ENCODE measurements around the gene SEPTIN11.

The SEPTIN11 gene

DNA sequence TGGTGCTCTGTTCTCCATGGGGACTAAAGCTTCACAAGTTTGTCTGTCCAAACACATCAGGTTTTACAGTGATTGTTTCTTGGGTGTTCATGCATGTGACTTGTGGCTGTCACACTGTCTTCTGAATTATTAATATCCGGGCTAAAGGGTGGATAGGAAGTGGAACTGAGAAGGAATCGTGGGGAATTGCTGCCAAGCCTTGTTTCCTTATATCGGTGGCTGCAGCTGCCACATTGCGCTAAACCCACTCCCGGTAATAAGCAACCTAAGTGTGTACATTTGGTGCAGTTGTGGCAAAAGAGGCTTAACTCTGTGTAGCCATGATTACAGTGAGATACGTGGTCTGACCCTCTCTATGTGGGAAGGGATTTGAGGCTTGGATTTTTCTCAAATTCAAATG, 30.7 kb downstream of the SEPTIN11 start:
- H3K4me1 ChIP-seq (ENCODE audit: control insufficient read depth, insufficient read depth, low read length, poor library complexity, severe bottlenecking): peaks cover 90% of the 10 kb centered on the region
- no peak overlapping the region for H3K4me3 ChIP-seq (ENCODE audit: extremely low read depth, insufficient read depth, low read length, poor library complexity, severe bottlenecking)
- H3K27ac ChIP-seq (ENCODE audit: low read depth, low read length, severe bottlenecking): no peak overlapping the region
- H3K36me3 ChIP-seq (ENCODE audit: control insufficient read depth, insufficient read depth, low read length): peaks cover 49% of the 10 kb centered on the region
- WGBS, 2 experiments (ENCODE audit: insufficient coverage in 2 of 2): 87 to 96% methylated on average over 4 to 5 of the region's 6 CpGs
- H3K9me3 ChIP-seq (ENCODE audit: control insufficient read depth, low read length): no peaks in the 10 kb centered on the region

DNA sequence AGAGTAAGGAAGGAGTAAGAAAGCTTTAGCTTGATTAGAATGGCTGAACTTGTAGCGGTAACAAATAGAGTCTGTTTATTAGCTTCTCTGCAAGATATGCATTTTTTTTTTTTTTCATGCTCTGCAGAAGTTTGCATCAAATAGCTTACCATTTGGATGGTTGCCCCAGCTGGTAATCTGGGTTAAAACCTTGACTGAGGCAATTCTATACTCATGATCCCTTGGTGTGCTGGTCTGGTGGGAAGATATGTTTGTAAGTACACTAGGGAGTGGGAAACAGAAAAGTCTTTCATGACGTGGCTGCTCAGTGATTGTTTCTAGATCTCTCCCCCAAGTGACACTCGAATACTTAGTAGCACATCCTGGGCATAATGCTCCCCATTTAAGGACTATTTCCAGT, 32.1 kb downstream of the SEPTIN11 start:
- Histone ChIP-seq H3K9me3 (ENCODE audit: control insufficient read depth, low read length) (no peaks in the 10 kb centered on the region), H3K4me1 (ENCODE audit: control insufficient read depth, insufficient read depth, low read length, poor library complexity, severe bottlenecking) (peaks cover 95% of the 10 kb centered on the region), H3K4me3 (ENCODE audit: extremely low read depth, insufficient read depth, low read length, poor library complexity, severe bottlenecking) (no peak overlapping the region), H3K36me3 (ENCODE audit: control insufficient read depth, insufficient read depth, low read length) (peaks cover 37% of the 10 kb centered on the region), H3K27ac (ENCODE audit: low read depth, low read length, severe bottlenecking) (peak overlapping the region; percentile 36)
- 90 to 93% methylated on average over 2 to 3 of the region's 3 CpGs for WGBS, 2 experiments (ENCODE audit: insufficient coverage in 2 of 2)

DNA sequence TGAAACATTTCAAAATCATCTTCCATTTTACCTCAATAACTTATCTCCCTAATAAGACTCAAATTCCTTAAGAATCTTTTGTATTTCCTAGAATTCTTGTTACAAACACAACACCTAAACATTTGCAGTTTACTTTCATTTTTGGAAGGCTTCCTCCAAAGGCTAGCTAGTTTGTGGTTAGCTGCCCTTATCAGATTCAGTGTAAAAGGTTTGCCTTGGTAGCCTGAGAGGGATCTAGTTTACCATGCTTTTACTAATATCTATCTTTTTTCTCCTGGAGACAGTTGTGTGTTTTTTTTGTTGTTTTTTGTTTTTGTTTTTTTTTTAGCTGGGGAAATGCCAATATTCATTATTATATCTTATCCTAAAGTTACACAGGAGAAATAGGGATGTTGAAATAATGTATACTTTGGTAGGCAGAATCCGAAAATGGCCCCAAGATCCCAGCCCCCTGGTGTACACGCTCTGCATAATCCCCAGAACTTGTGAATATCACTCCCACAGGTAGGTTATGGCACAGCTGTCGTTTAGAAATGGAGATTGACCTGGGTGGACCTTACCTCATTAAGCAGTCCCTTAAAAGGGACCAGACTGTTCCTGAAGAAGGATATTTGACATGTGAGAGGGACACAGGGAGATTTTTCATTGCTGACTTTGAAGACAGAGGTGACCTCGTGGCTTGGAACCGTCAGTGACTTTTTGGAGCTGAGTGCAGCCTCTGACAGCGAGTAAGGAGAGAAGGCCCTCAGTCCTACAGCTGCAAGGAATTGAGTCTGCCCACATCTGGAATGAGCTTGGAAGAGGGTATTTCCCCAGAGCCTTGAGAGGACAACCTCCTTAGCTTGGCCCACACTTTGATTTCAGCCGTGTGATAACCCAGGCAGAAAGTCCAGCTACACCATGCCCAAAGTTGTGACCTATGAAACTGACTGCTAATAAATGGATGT, 33.4 kb downstream of the SEPTIN11 start:
- WGBS, 2 experiments (ENCODE audit: insufficient coverage in 2 of 2): 90 to 100% methylated on average over 3 to 4 of the region's 7 CpGs
- Histone ChIP-seq H3K9me3 (ENCODE audit: control insufficient read depth, low read length) (no peaks in the 10 kb centered on the region), H3K27ac (ENCODE audit: low read depth, low read length, severe bottlenecking) (peak overlapping the region; percentile 55), H3K36me3 (ENCODE audit: control insufficient read depth, insufficient read depth, low read length) (peaks cover 43% of the 10 kb centered on the region), H3K4me3 (ENCODE audit: extremely low read depth, insufficient read depth, low read length, poor library complexity, severe bottlenecking) (no peak overlapping the region), H3K4me1 (ENCODE audit: control insufficient read depth, insufficient read depth, low read length, poor library complexity, severe bottlenecking) (peaks cover 87% of the 10 kb centered on the region)

DNA sequence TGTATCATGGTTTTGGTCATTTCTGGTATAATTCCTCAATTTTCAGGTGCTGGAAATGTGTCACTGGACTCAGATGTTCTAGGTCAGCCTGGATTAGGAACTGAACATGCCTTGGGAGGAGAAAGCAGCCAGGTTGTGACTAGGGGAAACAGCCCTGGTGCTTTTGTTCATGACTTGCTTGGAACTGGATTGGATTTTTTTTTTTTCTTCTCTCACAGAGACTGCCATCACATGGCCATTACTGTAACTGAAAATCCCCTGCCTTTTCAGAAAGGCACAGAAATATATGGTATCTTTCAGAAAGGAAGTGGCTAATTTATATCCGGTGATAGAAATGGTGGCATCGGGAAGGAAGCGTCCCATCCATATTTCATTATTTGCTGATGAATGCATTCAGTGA, 34.6 kb downstream of the SEPTIN11 start:
- Histone ChIP-seq H3K36me3 (ENCODE audit: control insufficient read depth, insufficient read depth, low read length) (peaks cover 46% of the 10 kb centered on the region), H3K9me3 (ENCODE audit: control insufficient read depth, low read length) (no peaks in the 10 kb centered on the region), H3K4me1 (ENCODE audit: control insufficient read depth, insufficient read depth, low read length, poor library complexity, severe bottlenecking) (peaks cover 75% of the 10 kb centered on the region), H3K27ac (ENCODE audit: low read depth, low read length, severe bottlenecking) (peak overlapping the region; percentile 94), H3K4me3 (ENCODE audit: extremely low read depth, insufficient read depth, low read length, poor library complexity, severe bottlenecking) (no peak overlapping the region)
- no CpG with 5 or more reads among the region's 3 CpGs for WGBS, 2 experiments (ENCODE audit: insufficient coverage in 2 of 2)

DNA sequence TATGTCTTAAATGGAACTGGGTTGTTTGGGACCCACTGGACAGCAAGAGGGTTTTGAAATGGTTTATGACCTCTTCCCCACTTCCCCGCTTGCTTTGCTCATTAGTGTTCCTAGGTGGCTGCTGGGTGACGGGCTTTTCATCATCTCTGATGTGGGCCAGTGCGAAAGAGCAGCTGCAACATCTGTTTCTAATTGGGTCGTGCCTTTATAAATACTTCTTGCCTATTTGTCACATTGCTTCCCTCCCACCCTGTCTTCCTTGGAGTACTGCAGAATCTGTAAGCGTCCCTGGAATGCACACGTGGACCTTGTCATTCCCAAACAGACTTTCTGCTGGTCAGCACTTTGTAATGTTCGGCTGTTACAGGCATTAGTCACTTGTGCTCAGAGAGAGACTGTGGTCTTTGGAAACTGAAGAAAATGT, 35.2 kb downstream of the SEPTIN11 start:
- no peaks in the 10 kb centered on the region for H3K9me3 ChIP-seq (ENCODE audit: control insufficient read depth, low read length)
- peaks cover 49% of the 10 kb centered on the region for H3K36me3 ChIP-seq (ENCODE audit: control insufficient read depth, insufficient read depth, low read length)
- no peak overlapping the region for H3K4me3 ChIP-seq (ENCODE audit: extremely low read depth, insufficient read depth, low read length, poor library complexity, severe bottlenecking)
- peaks cover 69% of the 10 kb centered on the region for H3K4me1 ChIP-seq (ENCODE audit: control insufficient read depth, insufficient read depth, low read length, poor library complexity, severe bottlenecking)
- H3K27ac ChIP-seq (ENCODE audit: low read depth, low read length, severe bottlenecking): peak overlapping the region; percentile 94
- WGBS, 2 experiments (ENCODE audit: insufficient coverage in 2 of 2): 45 to 68% methylated on average over 2 to 6 of the region's 7 CpGs

DNA sequence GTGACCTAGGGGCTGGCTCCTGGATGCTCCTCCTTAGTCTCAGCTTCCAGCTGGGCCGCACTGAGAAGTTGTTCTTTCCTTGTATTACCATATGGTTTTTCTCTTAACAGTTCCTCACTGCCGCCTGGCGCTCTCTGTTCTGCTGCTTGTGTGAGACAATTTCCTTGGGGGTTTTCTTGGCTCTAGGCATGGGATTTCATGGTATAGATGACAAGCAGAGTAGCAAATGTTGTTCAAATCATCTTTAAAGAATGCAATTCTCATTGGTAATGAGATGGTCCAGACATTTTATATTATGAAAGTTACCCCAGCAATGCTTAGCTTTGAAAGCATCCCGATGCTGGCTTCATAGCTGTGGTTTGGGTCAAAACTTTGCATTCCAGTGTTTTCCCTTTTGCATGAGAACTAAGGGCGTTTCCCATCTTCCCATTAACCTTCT, 37.6 kb downstream of the SEPTIN11 start:
- H3K4me1 ChIP-seq (ENCODE audit: control insufficient read depth, insufficient read depth, low read length, poor library complexity, severe bottlenecking): peaks cover 57% of the 10 kb centered on the region
- no peaks in the 10 kb centered on the region for H3K9me3 ChIP-seq (ENCODE audit: control insufficient read depth, low read length)
- H3K4me3 ChIP-seq (ENCODE audit: extremely low read depth, insufficient read depth, low read length, poor library complexity, severe bottlenecking): no peak overlapping the region
- WGBS, 2 experiments (ENCODE audit: insufficient coverage in 2 of 2): no CpG with 5 or more reads among the region's 5 CpGs
- peaks cover 42% of the 10 kb centered on the region for H3K36me3 ChIP-seq (ENCODE audit: control insufficient read depth, insufficient read depth, low read length)
- H3K27ac ChIP-seq (ENCODE audit: low read depth, low read length, severe bottlenecking): no peak overlapping the region

DNA sequence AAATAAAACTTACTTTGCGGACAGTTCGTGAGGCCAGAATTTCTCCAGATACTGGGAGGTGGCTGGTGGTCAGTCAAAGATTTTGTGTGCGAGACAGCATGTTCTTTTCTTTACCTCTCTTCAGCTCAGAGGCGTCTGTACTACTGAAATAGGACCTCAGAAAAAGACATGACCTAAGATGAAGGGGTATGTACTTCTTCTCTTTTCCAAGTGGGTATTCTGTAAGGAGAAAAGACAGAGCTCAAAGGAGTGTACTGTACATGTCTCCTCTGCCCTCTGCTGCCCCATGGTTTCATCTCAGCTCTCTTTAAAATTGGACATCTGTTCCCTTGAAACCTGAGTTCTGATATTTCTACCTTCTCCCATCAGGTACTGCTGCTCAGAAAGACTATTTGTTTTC, 38.1 kb downstream of the SEPTIN11 start:
- Histone ChIP-seq H3K9me3 (ENCODE audit: control insufficient read depth, low read length) (no peaks in the 10 kb centered on the region), H3K36me3 (ENCODE audit: control insufficient read depth, insufficient read depth, low read length) (peaks cover 46% of the 10 kb centered on the region), H3K27ac (ENCODE audit: low read depth, low read length, severe bottlenecking) (no peak overlapping the region), H3K4me3 (ENCODE audit: extremely low read depth, insufficient read depth, low read length, poor library complexity, severe bottlenecking) (no peak overlapping the region), H3K4me1 (ENCODE audit: control insufficient read depth, insufficient read depth, low read length, poor library complexity, severe bottlenecking) (peaks cover 52% of the 10 kb centered on the region)
- 93 to 100% methylated on average over 3 to 4 of the region's 4 CpGs for WGBS, 2 experiments (ENCODE audit: insufficient coverage in 2 of 2)

DNA sequence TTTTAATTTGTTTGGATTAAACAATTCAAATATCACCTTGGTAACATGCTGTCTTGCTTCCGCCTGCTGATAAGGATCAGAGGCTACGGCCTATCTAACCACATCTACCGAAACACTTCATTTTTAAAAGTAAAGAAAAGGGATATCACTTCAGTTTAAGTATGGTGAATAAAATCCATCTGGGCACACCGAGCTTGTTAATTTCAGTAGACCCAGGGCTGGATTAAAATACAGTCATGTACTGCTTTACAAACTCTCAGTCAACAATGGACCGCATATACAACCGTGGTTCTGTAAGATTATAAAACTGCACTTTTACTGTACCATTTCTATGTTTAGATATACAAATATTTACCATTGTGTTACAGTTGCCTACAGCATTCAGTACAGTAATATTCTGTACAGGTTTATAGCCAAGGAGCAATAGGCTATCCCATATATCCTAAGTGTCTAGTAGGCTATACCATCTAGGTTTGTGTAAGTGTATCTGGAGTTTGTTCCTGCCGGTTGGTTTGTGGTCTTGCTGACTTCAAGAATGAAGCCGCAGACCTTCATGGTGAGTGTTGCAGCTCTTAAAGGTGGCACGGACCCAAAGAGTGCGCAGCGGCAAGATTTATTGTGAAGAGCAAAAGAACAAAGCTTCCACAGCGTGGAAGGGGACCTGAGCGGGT, 40.0 kb downstream of the SEPTIN11 start:
- Histone ChIP-seq H3K4me3 (ENCODE audit: extremely low read depth, insufficient read depth, low read length, poor library complexity, severe bottlenecking) (no peak overlapping the region), H3K36me3 (ENCODE audit: control insufficient read depth, insufficient read depth, low read length) (peaks cover 58% of the 10 kb centered on the region), H3K4me1 (ENCODE audit: control insufficient read depth, insufficient read depth, low read length, poor library complexity, severe bottlenecking) (peaks cover 39% of the 10 kb centered on the region), H3K27ac (ENCODE audit: low read depth, low read length, severe bottlenecking) (no peak overlapping the region), H3K9me3 (ENCODE audit: control insufficient read depth, low read length) (no peaks in the 10 kb centered on the region)
- WGBS, 2 experiments (ENCODE audit: insufficient coverage in 2 of 2): 91 to 92% methylated on average over 7 to 10 of the region's 13 CpGs

DNA sequence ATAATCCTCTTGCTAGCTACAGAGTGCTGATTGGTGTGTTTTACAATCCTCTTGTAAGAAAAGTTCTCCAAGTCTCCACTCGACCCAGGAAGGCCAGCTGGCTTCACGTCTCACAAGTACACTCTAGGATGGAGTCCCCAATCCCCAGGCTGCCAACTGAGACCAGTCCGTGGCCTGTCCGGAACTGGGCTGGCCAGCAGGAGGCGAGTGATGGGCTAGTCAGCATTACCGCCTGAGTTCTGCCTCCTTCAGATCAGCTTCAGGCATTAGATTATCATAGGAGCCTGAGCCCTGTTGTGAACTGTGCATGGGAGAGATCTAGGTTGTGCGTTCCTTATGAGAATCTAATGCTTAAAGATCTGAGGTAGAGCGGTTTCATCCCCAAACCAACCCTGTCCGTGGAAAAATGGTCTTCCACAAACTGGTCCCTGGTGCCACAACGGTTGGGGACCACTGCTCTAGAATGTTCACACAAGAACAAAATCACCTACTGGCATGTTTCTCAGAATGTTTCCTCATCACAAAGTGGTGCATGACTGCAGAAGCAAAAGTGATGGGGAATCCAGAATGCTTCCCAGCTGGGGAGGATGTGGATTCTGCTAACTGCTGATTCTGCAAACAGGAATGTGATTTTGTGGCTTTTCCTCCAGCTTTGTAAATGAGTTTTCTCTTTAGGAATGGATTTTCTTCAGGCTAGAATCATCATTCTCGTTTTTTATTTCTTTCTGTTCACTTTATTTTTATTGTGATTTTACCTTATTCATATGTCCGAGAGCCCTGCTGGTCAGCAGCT, 40.9 kb downstream of the SEPTIN11 start:
- WGBS, 2 experiments (ENCODE audit: insufficient coverage in 2 of 2): 93 to 100% methylated on average over 8 of the region's 12 CpGs
- H3K36me3 ChIP-seq (ENCODE audit: control insufficient read depth, insufficient read depth, low read length): peaks cover 67% of the 10 kb centered on the region
- H3K4me1 ChIP-seq (ENCODE audit: control insufficient read depth, insufficient read depth, low read length, poor library complexity, severe bottlenecking): peaks cover 30% of the 10 kb centered on the region
- H3K9me3 ChIP-seq (ENCODE audit: control insufficient read depth, low read length): no peaks in the 10 kb centered on the region
- H3K4me3 ChIP-seq (ENCODE audit: extremely low read depth, insufficient read depth, low read length, poor library complexity, severe bottlenecking): no peak overlapping the region
- no peak overlapping the region for H3K27ac ChIP-seq (ENCODE audit: low read depth, low read length, severe bottlenecking)

DNA sequence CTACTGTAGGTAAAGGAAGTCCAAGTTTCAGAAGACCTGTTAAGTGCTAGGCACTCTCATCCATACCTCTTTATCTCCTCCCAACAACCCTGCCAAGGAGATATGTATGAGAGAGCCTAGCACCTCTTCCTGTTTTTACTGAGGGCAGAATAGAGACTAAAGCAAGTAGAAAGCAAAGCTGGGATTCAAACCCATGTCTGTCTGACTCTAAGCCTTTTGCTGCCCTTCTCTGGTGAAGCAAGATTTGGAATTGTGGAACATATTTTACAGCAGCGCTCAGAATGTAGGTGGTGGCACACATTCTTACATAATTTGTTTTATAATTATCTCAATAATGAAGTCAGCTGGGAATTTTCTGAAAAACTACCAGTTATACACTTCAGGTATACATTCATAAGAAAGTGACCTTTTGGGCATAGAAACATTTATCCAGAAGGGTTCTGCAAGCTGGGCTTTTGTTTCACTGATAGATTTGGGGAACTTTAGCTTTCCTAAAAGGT, 41.7 kb downstream of the SEPTIN11 start:
- no CpG with 5 or more reads among the region's 1 CpG for WGBS, 2 experiments (ENCODE audit: insufficient coverage in 2 of 2)
- Histone ChIP-seq H3K9me3 (ENCODE audit: control insufficient read depth, low read length) (no peaks in the 10 kb centered on the region), H3K4me1 (ENCODE audit: control insufficient read depth, insufficient read depth, low read length, poor library complexity, severe bottlenecking) (peaks cover 23% of the 10 kb centered on the region), H3K27ac (ENCODE audit: low read depth, low read length, severe bottlenecking) (no peak overlapping the region), H3K36me3 (ENCODE audit: control insufficient read depth, insufficient read depth, low read length) (peaks cover 74% of the 10 kb centered on the region), H3K4me3 (ENCODE audit: extremely low read depth, insufficient read depth, low read length, poor library complexity, severe bottlenecking) (no peak overlapping the region)

Measured in mesodermal cell (in vitro differentiated cells).